Caco-2 (cell line): ENCODE results near the gene CFD. TPM values are rescaled to one million over a fixed set of nuclear protein-coding genes. Genes with fewer than 3 reads are reported as not detected.
A peak's percentile ranks its signal among the peaks of the same experiment; 100 is the strongest.

ENCODE experiments used
- BruUV-seq: library from RNA; stranded (reverse); fragments of 400-500 nt; replicated peaks from 2 replicates; lab custom pipeline; 2021; lab: Mats Ljungman, UMichigan
- CTCF ChIA-PET: fragments of 300-600 bp; sonication (Branson Sonifier 250); formaldehyde crosslinking; loops from one replicate; lab custom pipeline; 2022; ENCODE audit warnings: antibody characterized with exemption; lab: Charles Lee
- POLR2A ChIA-PET: fragments of 300-600 bp; sonication (Branson Sonifier 250); formaldehyde crosslinking; loops from one replicate; lab custom pipeline; 2022; ENCODE audit warnings: antibody characterized with exemption; lab: Charles Lee
- DNase-seq, 2 experiments: peaks; one replicate each; pipeline versions ENCODE4 v3.0.0 to v3.0.0-alpha.2; 2020 to 2022
- H3K27me3 ChIP-seq: replicated peaks from 2 replicates; pipeline ENCODE4 v1.6.0; 2011; ENCODE audit warnings: low read length; ENCODE audit not compliant: control insufficient read depth, insufficient read depth
- H3K36me3 ChIP-seq: 2 replicates; pipeline ENCODE4 v1.5.1; 2011; ENCODE audit warnings: low read length; ENCODE audit not compliant: control insufficient read depth, insufficient read depth
- H3K4me1 ChIP-seq: fragments of 250-450 bp; sonication (Bioruptor Pico); 2 replicates; pipeline ENCODE4 v1.5.1; 2020; ENCODE audit warnings: mild to moderate bottlenecking
- H3K4me3 ChIP-seq: 2 replicates; pipeline ENCODE4 v1.5.1; 2011; ENCODE audit warnings: low read depth, mild to moderate bottlenecking, control low read depth, low read length
- H3K9me3 ChIP-seq: fragments of 250-450 bp; sonication (Bioruptor Pico); 2 replicates; pipeline ENCODE4 v1.5.1; 2020; ENCODE audit warnings: mild to moderate bottlenecking, moderate library complexity
- H3K27ac Mint-ChIP-seq: one replicate; pipeline ENCODE4 v1.8.0; 2022; ENCODE audit warnings: mixed read lengths; ENCODE audit not compliant: unreplicated experiment
- H3K27me3 Mint-ChIP-seq: one replicate; pipeline ENCODE4 v1.8.0; 2022; ENCODE audit warnings: mixed read lengths; ENCODE audit not compliant: insufficient read depth, unreplicated experiment
- H3K36me3 Mint-ChIP-seq: one replicate; pipeline ENCODE4 v1.8.0; 2022; ENCODE audit warnings: mild to moderate bottlenecking, mixed read lengths; ENCODE audit not compliant: insufficient read depth, unreplicated experiment
- H3K4me1 Mint-ChIP-seq: one replicate; pipeline ENCODE4 v1.8.0; 2022; ENCODE audit warnings: low read depth, mixed read lengths; ENCODE audit not compliant: unreplicated experiment
- H3K4me3 Mint-ChIP-seq: one replicate; pipeline ENCODE4 v1.8.0; 2022; ENCODE audit warnings: mild to moderate bottlenecking, moderate library complexity, mixed read lengths; ENCODE audit not compliant: unreplicated experiment
- H3K9me3 Mint-ChIP-seq: one replicate; pipeline ENCODE4 v1.8.0; 2022; ENCODE audit warnings: mixed read lengths; ENCODE audit not compliant: unreplicated experiment
- intact Hi-C: fragments of 100-400 bp; cut with micrococcal nuclease; formaldehyde crosslinking; loops from one replicate; pipeline ENCODE4 v1.10.0; 2022; ENCODE audit not compliant: unreplicated experiment
- total RNA-seq: library from RNA; stranded (reverse); gene quantifications from 2 replicates; pipeline ENCODE4 v1.2.3, GENCODE V29; 2022
- TF ChIP-seq, protein P1 (sequence below), 2 experiments: fragments of 200-600 bp in 1 of 2; IDR thresholded peaks; 1 replicate in 1 of 2; 2 replicates in 1 of 2; pipeline versions ENCODE4 v1.5.1 to v1.8.0; 2011 to 2022; ENCODE audit warnings: antibody characterized with exemption in 1 of 2, control low read depth in 1 of 2, inconsistent platforms in 1 of 2, low read depth in 1 of 2, low read length in 1 of 2, mild to moderate bottlenecking in 1 of 2, moderate library complexity in 1 of 2; ENCODE audit not compliant: insufficient read depth in 1 of 2, severe bottlenecking in 1 of 2, unreplicated experiment in 1 of 2

CFD gene
- total RNA-seq, 1 experiment from 2014 or later: 6.1 TPM

DNA sequence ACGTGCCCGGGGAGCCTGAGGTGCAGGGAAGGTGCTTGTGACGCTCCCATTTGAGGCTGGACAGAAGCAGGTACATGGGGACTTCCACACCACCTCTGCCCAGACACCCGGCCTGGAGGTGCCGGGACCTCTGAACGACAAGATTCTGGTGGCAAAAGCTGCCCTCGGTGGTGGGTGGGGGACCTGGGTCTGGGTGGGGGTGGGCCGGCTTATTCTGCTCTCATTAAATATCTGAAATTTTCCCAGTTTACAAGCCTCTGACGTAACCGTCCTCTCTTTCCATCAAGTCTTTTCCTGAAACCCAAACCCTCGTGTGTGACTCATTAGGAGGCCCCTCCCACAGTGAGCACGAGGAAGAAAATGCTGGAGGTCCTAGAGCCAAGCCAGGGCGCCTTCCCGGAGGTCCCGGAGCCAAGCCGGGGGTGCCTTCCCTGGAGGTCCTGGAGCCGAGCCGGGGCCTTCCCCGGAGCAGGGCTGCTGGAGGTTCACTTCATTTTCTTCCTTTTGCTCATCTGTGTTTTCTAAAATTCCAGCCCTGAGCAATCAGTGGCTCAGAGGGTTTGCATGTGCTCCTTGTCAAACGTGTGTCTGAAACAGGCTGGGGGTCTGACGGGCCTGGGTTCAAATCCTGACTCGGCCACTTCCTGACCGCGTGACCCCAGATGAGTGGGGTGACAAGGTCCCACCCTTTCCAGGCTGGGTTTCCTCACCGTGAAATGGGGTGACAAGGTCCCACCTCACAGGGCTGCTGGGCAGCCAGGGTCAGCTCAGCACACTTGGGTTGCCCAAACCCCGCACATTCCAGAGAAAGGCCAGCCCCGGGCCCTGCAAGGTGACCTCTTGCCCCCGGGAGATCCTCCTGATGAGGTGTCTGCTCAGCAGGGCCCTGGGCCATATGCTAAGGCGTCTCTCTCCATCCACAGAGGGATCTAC is 10.0 kb downstream of the CFD start:
- Mint-ChIP-seq H3K27me3 (no peaks in the 10 kb centered on the region), H3K36me3 (peaks cover 78% of the 10 kb centered on the region), H3K27ac (no peak overlapping the region), H3K4me3 (no peak overlapping the region), H3K9me3 (no peaks in the 10 kb centered on the region), H3K4me1 (no peaks in the 10 kb centered on the region)
- CTCF ChIA-PET: no interaction called here
- TF ChIP-seq, protein P1, sequence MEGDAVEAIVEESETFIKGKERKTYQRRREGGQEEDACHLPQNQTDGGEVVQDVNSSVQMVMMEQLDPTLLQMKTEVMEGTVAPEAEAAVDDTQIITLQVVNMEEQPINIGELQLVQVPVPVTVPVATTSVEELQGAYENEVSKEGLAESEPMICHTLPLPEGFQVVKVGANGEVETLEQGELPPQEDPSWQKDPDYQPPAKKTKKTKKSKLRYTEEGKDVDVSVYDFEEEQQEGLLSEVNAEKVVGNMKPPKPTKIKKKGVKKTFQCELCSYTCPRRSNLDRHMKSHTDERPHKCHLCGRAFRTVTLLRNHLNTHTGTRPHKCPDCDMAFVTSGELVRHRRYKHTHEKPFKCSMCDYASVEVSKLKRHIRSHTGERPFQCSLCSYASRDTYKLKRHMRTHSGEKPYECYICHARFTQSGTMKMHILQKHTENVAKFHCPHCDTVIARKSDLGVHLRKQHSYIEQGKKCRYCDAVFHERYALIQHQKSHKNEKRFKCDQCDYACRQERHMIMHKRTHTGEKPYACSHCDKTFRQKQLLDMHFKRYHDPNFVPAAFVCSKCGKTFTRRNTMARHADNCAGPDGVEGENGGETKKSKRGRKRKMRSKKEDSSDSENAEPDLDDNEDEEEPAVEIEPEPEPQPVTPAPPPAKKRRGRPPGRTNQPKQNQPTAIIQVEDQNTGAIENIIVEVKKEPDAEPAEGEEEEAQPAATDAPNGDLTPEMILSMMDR (IDR thresholded peaks at IDR 0.05; ENCODE audit: insufficient read depth in 1 of 2, low read depth in 1 of 2, low read length in 1 of 2, severe bottlenecking in 1 of 2, unreplicated experiment in 1 of 2): no peak
- Histone ChIP-seq H3K36me3 (peaks cover 8% of the 10 kb centered on the region), H3K4me1 (no peaks in the 10 kb centered on the region; the same call in 1 of the 2 replicates), H3K27me3 (no peaks in the 10 kb centered on the region), H3K9me3 (no peaks in the 10 kb centered on the region), H3K4me3 (no peak overlapping the region)
- intact Hi-C loops: loop anchor here (10.0 kb wide), 1 partner anchor 95 kb away; no protein-coding TSS in a partner anchor
- no TSS peak for BruUV-seq
- no peak for DNase-seq
- POLR2A ChIA-PET: no interaction called here

DNA sequence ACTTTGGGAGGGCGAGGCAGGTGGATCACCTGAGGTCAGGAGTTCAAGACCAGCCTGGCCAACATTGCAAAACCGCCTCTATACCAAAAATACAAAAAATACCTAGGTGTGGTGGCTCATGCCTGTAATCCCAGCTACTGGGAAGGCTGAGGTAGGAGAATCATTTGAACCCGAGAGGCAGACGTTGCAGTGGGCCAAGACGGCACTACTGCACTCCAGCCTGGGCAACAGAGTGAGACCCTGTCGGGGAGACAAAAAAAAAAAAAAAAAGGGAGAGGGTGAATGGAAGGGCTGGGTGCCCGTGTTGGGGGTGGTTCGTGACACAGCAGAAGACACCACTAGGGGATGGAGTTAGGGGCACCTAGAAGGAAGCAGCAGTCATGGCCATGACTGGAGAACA is 10.8 kb downstream of the CFD start:
- H3K36me3 Mint-ChIP-seq: peaks cover 79% of the 10 kb centered on the region

DNA sequence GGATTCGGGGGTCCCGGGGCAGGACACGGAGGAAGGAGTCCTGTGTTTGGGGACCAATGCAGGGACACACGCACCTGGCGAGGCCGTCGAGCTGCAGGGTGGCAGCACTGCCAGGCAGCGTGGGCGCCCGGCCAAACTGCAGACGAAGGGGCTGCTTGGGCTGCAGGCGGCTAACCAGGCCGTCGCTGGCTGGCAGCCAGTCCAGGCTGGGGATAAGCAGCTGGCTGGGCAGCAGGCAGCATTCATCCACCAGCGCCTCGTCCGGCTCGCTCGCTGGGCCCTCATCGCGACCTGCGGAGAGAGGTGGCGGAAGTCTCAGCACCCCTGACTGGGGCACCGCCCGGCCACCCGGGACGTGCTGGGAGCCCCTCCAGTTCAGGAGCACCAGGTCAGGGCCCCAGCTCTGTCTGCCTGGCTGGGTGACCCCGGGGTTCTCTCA is 11.5 kb downstream of the CFD start:
- H3K4me3 ChIP-seq: no peak overlapping the region
- Mint-ChIP-seq H3K27ac (peak overlapping the region; percentile 55), H3K9me3 (no peaks in the 10 kb centered on the region), H3K36me3 (peaks cover 79% of the 10 kb centered on the region), H3K4me1 (no peaks in the 10 kb centered on the region), H3K27me3 (no peaks in the 10 kb centered on the region), H3K4me3 (no peak overlapping the region)
- ChIA-PET CTCF (no interaction called here), POLR2A (no interaction called here)
- no peaks in the 10 kb centered on the region; the same call in 1 of the 2 replicates for H3K4me1 ChIP-seq
- H3K9me3 ChIP-seq: no peaks in the 10 kb centered on the region
- DNase-seq: no peak
- intact Hi-C loops: no loop called here
- H3K36me3 ChIP-seq: peaks cover 8% of the 10 kb centered on the region
- no peaks in the 10 kb centered on the region for H3K27me3 ChIP-seq
- BruUV-seq: no TSS peak
- TF ChIP-seq, protein P1 (IDR thresholded peaks at IDR 0.05; ENCODE audit: insufficient read depth in 1 of 2, low read depth in 1 of 2, low read length in 1 of 2, severe bottlenecking in 1 of 2, unreplicated experiment in 1 of 2): no peak

More for the DNA sequence above, 10.8 kb downstream of the CFD start:
- H3K9me3 ChIP-seq: no peaks in the 10 kb centered on the region
- no peaks in the 10 kb centered on the region; the same call in 1 of the 2 replicates for H3K4me1 ChIP-seq
- intact Hi-C loops: no loop called here
- H3K27me3 ChIP-seq: no peaks in the 10 kb centered on the region
- Mint-ChIP-seq H3K9me3 (no peaks in the 10 kb centered on the region), H3K27me3 (no peaks in the 10 kb centered on the region), H3K4me3 (peak overlapping the region; percentile 32), H3K4me1 (no peaks in the 10 kb centered on the region), H3K27ac (peak overlapping the region; percentile 61)
- CTCF ChIA-PET: no interaction called here
- peaks cover 8% of the 10 kb centered on the region for H3K36me3 ChIP-seq
- DNase-seq: no peak
- POLR2A ChIA-PET: no interaction called here
- TF ChIP-seq, protein P1 (IDR thresholded peaks at IDR 0.05; ENCODE audit: insufficient read depth in 1 of 2, low read depth in 1 of 2, low read length in 1 of 2, severe bottlenecking in 1 of 2, unreplicated experiment in 1 of 2): no peak
- no TSS peak for BruUV-seq
- no peak overlapping the region for H3K4me3 ChIP-seq
